H9 (cell line): ENCODE data around the gene CDK14. TPM values are rescaled to one million over a fixed set of nuclear protein-coding genes. Genes with fewer than 3 reads are reported as not detected.

Source experiments
- DNase-seq: peaks from one replicate; pipeline ENCODE4 v3.0.0-alpha.2; 2017
- H2AFZ ChIP-seq: one replicate; pipeline ENCODE4 v1.6.1; 2013; ENCODE audit warnings: mild to moderate bottlenecking, low read length, control low read depth, moderate library complexity
- H2AK5ac ChIP-seq: 2 replicates; pipeline ENCODE4 v1.6.1; 2013; ENCODE audit warnings: low read length, control low read depth, mixed read lengths; ENCODE audit not compliant: insufficient read length
- H2BK120ac ChIP-seq: one replicate; pipeline ENCODE4 v1.6.1; 2013; ENCODE audit warnings: low read depth, mild to moderate bottlenecking, low read length, control low read depth, inconsistent platforms; ENCODE audit not compliant: poor library complexity, severe bottlenecking
- H2BK12ac ChIP-seq: 2 replicates; pipeline ENCODE4 v1.6.1; 2013; ENCODE audit warnings: low read length, control low read depth, mixed read lengths, low read depth; ENCODE audit not compliant: insufficient read length
- H2BK15ac ChIP-seq: 2 replicates; pipeline ENCODE4 v1.6.1; 2013; ENCODE audit warnings: low read depth, low read length, control low read depth
- H2BK20ac ChIP-seq: one replicate; pipeline ENCODE4 v1.6.1; 2013; ENCODE audit warnings: low read depth, mild to moderate bottlenecking, low read length, control low read depth, inconsistent platforms; ENCODE audit not compliant: poor library complexity, severe bottlenecking
- H2BK5ac ChIP-seq: 2 replicates; pipeline ENCODE4 v1.6.1; 2013; ENCODE audit warnings: low read length, control low read depth, mixed read lengths; ENCODE audit not compliant: insufficient read length
- H3K14ac ChIP-seq: 2 replicates; pipeline ENCODE4 v1.6.1; 2013; ENCODE audit warnings: low read length, control low read depth; ENCODE audit not compliant: insufficient read depth
- H3K18ac ChIP-seq: 2 replicates; pipeline ENCODE4 v1.6.1; 2013; ENCODE audit warnings: low read depth, mild to moderate bottlenecking, mixed read lengths, low read length, control low read depth; ENCODE audit not compliant: insufficient read length
- H3K23ac ChIP-seq: 2 replicates; pipeline ENCODE4 v1.6.1; 2013; ENCODE audit warnings: low read length, control low read depth, mixed read lengths, low read depth; ENCODE audit not compliant: insufficient read length
- H3K23me2 ChIP-seq: 2 replicates; pipeline ENCODE4 v1.6.1; 2013; ENCODE audit warnings: low read depth, mild to moderate bottlenecking, mixed read lengths, low read length, control low read depth; ENCODE audit not compliant: insufficient read length, poor library complexity, severe bottlenecking
- H3K27ac ChIP-seq: 2 replicates; pipeline ENCODE4 v1.5.1; 2013; ENCODE audit warnings: low read length, control low read depth, mixed read lengths, low read depth; ENCODE audit not compliant: insufficient read length
- H3K27me3 ChIP-seq: 2 replicates; pipeline ENCODE4 v1.6.1; 2013; ENCODE audit warnings: low read length, control low read depth, inconsistent platforms; ENCODE audit not compliant: insufficient read depth
- H3K4ac ChIP-seq: 2 replicates; pipeline ENCODE4 v1.6.1; 2013; ENCODE audit warnings: low read depth, mild to moderate bottlenecking, control low read depth, inconsistent platforms, low read length, moderate library complexity
- H3K4me1 ChIP-seq: 2 replicates; pipeline ENCODE4 v1.6.1; 2013; ENCODE audit warnings: low read length, control low read depth, inconsistent platforms; ENCODE audit not compliant: insufficient read depth
- H3K4me2 ChIP-seq: 2 replicates; pipeline ENCODE4 v1.6.1; 2013; ENCODE audit warnings: low read length, control low read depth, mixed read lengths; ENCODE audit not compliant: insufficient read length, insufficient read depth
- H3K56ac ChIP-seq: 2 replicates; pipeline ENCODE4 v1.6.1; 2013; ENCODE audit warnings: low read depth, mild to moderate bottlenecking, mixed read lengths, low read length, control low read depth; ENCODE audit not compliant: insufficient read length
- H3K79me1 ChIP-seq: 2 replicates; pipeline ENCODE4 v1.6.1; 2013; ENCODE audit warnings: low read depth, mild to moderate bottlenecking, moderate library complexity, low read length, control low read depth, inconsistent platforms; ENCODE audit not compliant: insufficient read depth, poor library complexity, severe bottlenecking
- H3K79me2 ChIP-seq: 2 replicates; pipeline ENCODE4 v1.6.1; 2013; ENCODE audit warnings: low read length, control low read depth, inconsistent platforms; ENCODE audit not compliant: insufficient read depth
- H3K9ac ChIP-seq: 2 replicates; pipeline ENCODE4 v1.6.1; 2013; ENCODE audit warnings: low read length, control low read depth, mixed read lengths; ENCODE audit not compliant: insufficient read length; ENCODE audit errors: extremely low read depth
- H3K9me3 ChIP-seq: one replicate; pipeline ENCODE4 v1.6.1; 2013; ENCODE audit warnings: low read depth, low read length, inconsistent platforms; ENCODE audit not compliant: control insufficient read depth
- H3T11ph ChIP-seq: one replicate; pipeline ENCODE4 v1.6.1; 2013; ENCODE audit warnings: mild to moderate bottlenecking, low read length, control low read depth, inconsistent platforms
- H4K20me1 ChIP-seq: one replicate; pipeline ENCODE4 v1.6.1; 2013; ENCODE audit not compliant: control insufficient read depth, insufficient read length, insufficient read depth
- H4K5ac ChIP-seq: 2 replicates; pipeline ENCODE4 v1.6.1; 2013; ENCODE audit warnings: low read depth, mild to moderate bottlenecking, mixed read lengths, low read length, control low read depth; ENCODE audit not compliant: insufficient read length
- H4K8ac ChIP-seq: replicated peaks from 2 replicates; pipeline ENCODE4 v1.6.1; 2013; ENCODE audit warnings: low read length, control low read depth, mixed read lengths, low read depth; ENCODE audit not compliant: insufficient read length
- H4K91ac ChIP-seq: 2 replicates; pipeline ENCODE4 v1.6.1; 2013; ENCODE audit warnings: low read depth, mild to moderate bottlenecking, moderate library complexity, mixed read lengths, low read length, control low read depth; ENCODE audit not compliant: insufficient read length
- H3K27ac Mint-ChIP-seq, 3 experiments: 2 replicates in 2 of 3; 3 replicates in 1 of 3; pipeline ENCODE4 v1.8.0; 2020 to 2021; ENCODE audit warnings: mixed read lengths in 3 of 3, mild to moderate bottlenecking in 1 of 3, moderate library complexity in 1 of 3
- H3K27me3 Mint-ChIP-seq: 2 replicates; pipeline ENCODE4 v1.8.0; 2021; ENCODE audit warnings: low read depth, mild to moderate bottlenecking, moderate library complexity, mixed read lengths
- H3K36me3 Mint-ChIP-seq, 3 experiments: 2 replicates in 2 of 3; 3 replicates in 1 of 3; pipeline ENCODE4 v1.8.0; 2020 to 2021; ENCODE audit warnings: low read depth in 3 of 3, mixed read lengths in 3 of 3; ENCODE audit not compliant: insufficient read depth in 1 of 3
- H3K4me1 Mint-ChIP-seq, 2 experiments: 2 replicates each; pipeline ENCODE4 v1.8.0; 2020; ENCODE audit warnings: mixed read lengths in 2 of 2
- H3K4me3 Mint-ChIP-seq, 2 experiments: 2 replicates in 1 of 2; 3 replicates in 1 of 2; pipeline ENCODE4 v1.8.0; 2020 to 2021; ENCODE audit warnings: mild to moderate bottlenecking in 2 of 2, mixed read lengths in 2 of 2, moderate library complexity in 1 of 2
- H3K9me3 Mint-ChIP-seq, 2 experiments: 2 replicates in 1 of 2; 3 replicates in 1 of 2; pipeline ENCODE4 v1.8.0; 2020; ENCODE audit warnings: mild to moderate bottlenecking in 2 of 2, mixed read lengths in 2 of 2, moderate library complexity in 1 of 2
- WGBS: extraction: QIAGEN DNeasy Blood & Tissue Kit; methylation state at CpG from one replicate; pipeline ENCODE4 v1.1.7; 2013; ENCODE audit warnings: missing lambda C conversion rate, low lambda C conversion rate, mixed read lengths; ENCODE audit not compliant: insufficient read length; ENCODE audit errors: extremely low coverage; 5-methylcytosine and 5-hydroxymethylcytosine counted together
- total RNA-seq: library from RNA; stranded (reverse); gene quantifications from 2 replicates; pipeline ENCODE4 v1.2.1, GENCODE V29; 2021
- TF ChIP-seq, protein P1 (sequence below): fragments of 200-600 bp; sonication (generic); conservative IDR thresholded peaks from 3 replicates; pipeline ENCODE4 v1.8.0; 2021; ENCODE audit warnings: antibody characterized with exemption, mild to moderate bottlenecking

Gene CDK14
- total RNA-seq, 1 experiment from 2014 or later: 23.9 TPM

DNA sequence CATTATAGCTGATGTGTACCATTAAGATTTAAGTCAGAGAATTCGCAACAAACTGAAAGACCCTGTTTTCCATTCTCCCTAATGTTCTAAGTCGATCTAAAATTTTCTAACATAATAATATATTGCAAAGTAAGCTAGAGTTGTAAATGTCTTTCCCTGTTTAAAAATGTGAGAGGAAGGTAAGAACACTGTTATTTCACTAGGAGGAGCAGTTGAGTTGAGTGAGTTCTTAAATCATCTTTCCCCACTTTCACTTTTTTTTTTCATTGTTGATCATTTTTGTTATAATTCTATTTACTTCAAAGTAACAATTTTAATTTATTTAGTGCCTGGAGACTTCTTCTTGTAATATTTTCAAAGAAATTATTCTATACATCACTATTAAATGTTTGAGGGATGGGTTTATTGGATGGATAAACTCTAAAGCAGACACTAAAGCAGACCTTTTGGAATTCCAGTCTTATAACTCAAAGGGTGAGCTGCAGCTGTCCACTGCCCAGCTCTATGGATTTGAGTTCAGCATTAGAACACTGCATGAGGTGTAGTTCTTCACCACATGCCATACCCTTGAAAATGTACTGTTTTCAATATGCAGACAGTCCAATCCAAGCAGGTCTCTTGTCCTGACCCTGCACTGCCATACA is 486.9 kb downstream of the CDK14 start:
- Histone ChIP-seq H2BK5ac (no peak overlapping the region), H3K23ac (no peak overlapping the region), H3K56ac (no peak overlapping the region), H4K5ac (no peak overlapping the region), H3K4ac (no peak overlapping the region), H3K14ac (no peak overlapping the region), H2AK5ac (no peak overlapping the region), H2BK15ac (no peak overlapping the region), H3T11ph (no peak overlapping the region), H2BK120ac (no peak overlapping the region), H3K79me2 (no peaks in the 10 kb centered on the region), H3K18ac (no peak overlapping the region), H2BK12ac (no peak overlapping the region), H3K27ac (no peak overlapping the region), H3K23me2 (no peaks in the 10 kb centered on the region), H4K91ac (no peak overlapping the region), H3K79me1 (no peaks in the 10 kb centered on the region), H2BK20ac (no peak overlapping the region), H3K9ac (no peak overlapping the region), H3K9me3 (no peaks in the 10 kb centered on the region), H3K27me3 (no peaks in the 10 kb centered on the region), H3K4me1 (no peaks in the 10 kb centered on the region), H4K8ac (no peak overlapping the region), H3K4me2 (no peak overlapping the region), H2AFZ (no peak overlapping the region), H4K20me1 (no peaks in the 10 kb centered on the region)
- Mint-ChIP-seq H3K4me1 (peaks cover 6% of the 10 kb centered on the region in 2 experiments), H3K27ac (no peak overlapping the region), H3K9me3 (no peaks in the 10 kb centered on the region), H3K4me3 (no peak overlapping the region), H3K27me3 (no peaks in the 10 kb centered on the region), H3K36me3 (no peaks in the 10 kb centered on the region)
- no peak for DNase-seq
- TF ChIP-seq, protein P1, sequence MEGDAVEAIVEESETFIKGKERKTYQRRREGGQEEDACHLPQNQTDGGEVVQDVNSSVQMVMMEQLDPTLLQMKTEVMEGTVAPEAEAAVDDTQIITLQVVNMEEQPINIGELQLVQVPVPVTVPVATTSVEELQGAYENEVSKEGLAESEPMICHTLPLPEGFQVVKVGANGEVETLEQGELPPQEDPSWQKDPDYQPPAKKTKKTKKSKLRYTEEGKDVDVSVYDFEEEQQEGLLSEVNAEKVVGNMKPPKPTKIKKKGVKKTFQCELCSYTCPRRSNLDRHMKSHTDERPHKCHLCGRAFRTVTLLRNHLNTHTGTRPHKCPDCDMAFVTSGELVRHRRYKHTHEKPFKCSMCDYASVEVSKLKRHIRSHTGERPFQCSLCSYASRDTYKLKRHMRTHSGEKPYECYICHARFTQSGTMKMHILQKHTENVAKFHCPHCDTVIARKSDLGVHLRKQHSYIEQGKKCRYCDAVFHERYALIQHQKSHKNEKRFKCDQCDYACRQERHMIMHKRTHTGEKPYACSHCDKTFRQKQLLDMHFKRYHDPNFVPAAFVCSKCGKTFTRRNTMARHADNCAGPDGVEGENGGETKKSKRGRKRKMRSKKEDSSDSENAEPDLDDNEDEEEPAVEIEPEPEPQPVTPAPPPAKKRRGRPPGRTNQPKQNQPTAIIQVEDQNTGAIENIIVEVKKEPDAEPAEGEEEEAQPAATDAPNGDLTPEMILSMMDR: peak; percentile 73
- WGBS: no CpG with 5 or more reads among the region's 2 CpGs
